ENCODE data around the gene KIAA1217.

Gene KIAA1217

GRCh38 chr10:24370877-24371276, 161.9 kb downstream of the KIAA1217 start:
- Histone ChIP-seq H3K9ac (ENCODE audit: low read length) (no peak overlapping the region), H3K27me3 (ENCODE audit: control insufficient read depth, insufficient read depth, low read length) (no peaks in the 10 kb centered on the region), H3K9me3 (ENCODE audit: control insufficient read depth, low read length) (no peaks in the 10 kb centered on the region), H3K36me3 (ENCODE audit: control insufficient read depth, insufficient read depth, low read length) (no peaks in the 10 kb centered on the region), H3K4me1 (ENCODE audit: control insufficient read depth, insufficient read depth, low read length) (no peaks in the 10 kb centered on the region), H3K4me3 (ENCODE audit: low read length) (no peak overlapping the region)

GRCh38 chr10:24371396-24371795, 162.5 kb downstream of the KIAA1217 start:
- no peak overlapping the region for H3K9ac ChIP-seq (ENCODE audit: low read length)
- H3K4me1 ChIP-seq (ENCODE audit: control insufficient read depth, insufficient read depth, low read length) = no peaks in the 10 kb centered on the region
- no peak overlapping the region for H3K4me3 ChIP-seq (ENCODE audit: low read length)
- H3K9me3 ChIP-seq (ENCODE audit: control insufficient read depth, low read length) = no peaks in the 10 kb centered on the region
- H3K36me3 ChIP-seq (ENCODE audit: control insufficient read depth, insufficient read depth, low read length) = no peaks in the 10 kb centered on the region
- H3K27me3 ChIP-seq (ENCODE audit: control insufficient read depth, insufficient read depth, low read length) = no peaks in the 10 kb centered on the region

- no peaks in the 10 kb centered on the region for H3K36me3 ChIP-seq (ENCODE audit: control insufficient read depth, insufficient read depth, low read length)
- H3K4me1 ChIP-seq (ENCODE audit: control insufficient read depth, insufficient read depth, low read length) = no peaks in the 10 kb centered on the region
- H3K4me3 ChIP-seq (ENCODE audit: low read length) = no peak overlapping the region
- H3K9me3 ChIP-seq (ENCODE audit: control insufficient read depth, low read length) = no peaks in the 10 kb centered on the region
- H3K9ac ChIP-seq (ENCODE audit: low read length) = no peak overlapping the region
- no peaks in the 10 kb centered on the region for H3K27me3 ChIP-seq (ENCODE audit: control insufficient read depth, insufficient read depth, low read length)
Measured at GRCh38 chr10:24374134-24374915, 165.4 kb downstream of the KIAA1217 start.

DNA sequence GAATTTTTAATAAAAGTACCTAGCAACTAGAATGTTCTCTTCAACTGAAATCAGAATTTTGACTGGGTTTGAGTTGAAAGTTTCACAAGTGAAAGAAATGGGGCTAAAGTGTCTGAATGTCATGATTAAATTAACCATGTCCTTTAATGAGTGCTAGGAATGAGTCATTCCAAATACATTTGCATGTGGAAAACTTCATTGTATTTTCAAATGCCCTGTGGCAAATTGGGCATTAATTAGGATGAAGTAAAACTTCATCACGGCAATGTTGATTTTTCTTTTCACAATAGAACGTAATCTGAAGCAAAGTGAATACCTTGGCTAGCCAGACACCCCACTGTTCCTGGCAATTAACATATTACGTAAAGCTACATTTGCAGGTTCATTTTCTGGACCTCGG, 166.6 kb downstream of the KIAA1217 start:
- H3K9me3 ChIP-seq (ENCODE audit: control insufficient read depth, low read length) = no peaks in the 10 kb centered on the region
- H3K4me3 ChIP-seq (ENCODE audit: low read length) = no peak overlapping the region
- H3K4me1 ChIP-seq (ENCODE audit: control insufficient read depth, insufficient read depth, low read length) = no peaks in the 10 kb centered on the region
- H3K27me3 ChIP-seq (ENCODE audit: control insufficient read depth, insufficient read depth, low read length) = no peaks in the 10 kb centered on the region
- no peaks in the 10 kb centered on the region for H3K36me3 ChIP-seq (ENCODE audit: control insufficient read depth, insufficient read depth, low read length)
- H3K9ac ChIP-seq (ENCODE audit: low read length) = no peak overlapping the region

GRCh38 chr10:24376731-24377130, 167.8 kb downstream of the KIAA1217 start:
- Histone ChIP-seq H3K36me3 (ENCODE audit: control insufficient read depth, insufficient read depth, low read length) (no peaks in the 10 kb centered on the region), H3K9ac (ENCODE audit: low read length) (no peak overlapping the region), H3K9me3 (ENCODE audit: control insufficient read depth, low read length) (no peaks in the 10 kb centered on the region), H3K27me3 (ENCODE audit: control insufficient read depth, insufficient read depth, low read length) (no peaks in the 10 kb centered on the region), H3K4me3 (ENCODE audit: low read length) (no peak overlapping the region), H3K4me1 (ENCODE audit: control insufficient read depth, insufficient read depth, low read length) (no peaks in the 10 kb centered on the region)

- H3K4me1 ChIP-seq (ENCODE audit: control insufficient read depth, insufficient read depth, low read length) = peaks cover 10% of the 10 kb centered on the region
- no peaks in the 10 kb centered on the region for H3K27me3 ChIP-seq (ENCODE audit: control insufficient read depth, insufficient read depth, low read length)
- H3K36me3 ChIP-seq (ENCODE audit: control insufficient read depth, insufficient read depth, low read length) = no peaks in the 10 kb centered on the region
Measured at GRCh38 chr10:24378126-24378920, 169.4 kb downstream of the KIAA1217 start.

DNA sequence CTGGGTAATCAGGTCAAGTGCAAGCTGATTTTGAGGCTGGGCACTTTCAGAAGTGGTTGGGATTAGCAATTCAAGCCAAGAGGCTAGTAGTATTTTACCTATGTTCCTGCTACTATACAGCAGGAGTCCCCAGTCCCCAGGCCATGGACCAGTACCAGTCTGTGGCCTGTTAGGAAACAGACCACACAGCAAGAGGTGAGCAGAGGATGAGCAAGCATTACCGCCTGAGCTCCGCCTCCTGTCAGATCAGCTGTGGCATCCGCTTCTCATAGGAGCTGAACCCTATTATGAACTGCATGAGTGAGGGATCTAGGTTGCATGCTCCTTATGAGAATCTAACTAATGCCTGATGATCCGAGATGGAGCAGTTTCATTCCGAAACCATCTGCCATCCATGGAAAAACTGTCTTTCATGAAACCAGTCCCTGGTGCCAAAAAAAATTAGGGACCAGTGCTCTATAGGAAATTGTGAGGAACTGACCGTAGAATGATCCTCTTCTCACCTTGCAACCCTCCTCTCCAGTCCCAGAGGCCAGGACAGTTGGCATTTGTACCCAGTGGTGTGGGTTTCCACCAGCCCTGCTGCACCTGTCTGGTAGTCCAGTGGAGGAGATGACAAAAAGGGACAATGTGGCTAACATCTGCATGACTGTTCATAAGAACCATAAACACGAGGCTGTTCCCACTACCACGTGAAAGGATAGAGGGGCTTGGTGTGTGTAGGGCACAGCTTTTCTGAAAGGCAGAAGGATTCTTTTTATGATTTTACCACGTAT, 172.5 kb downstream of the KIAA1217 start:
- Histone ChIP-seq H3K9me3 (ENCODE audit: control insufficient read depth, low read length) (no peaks in the 10 kb centered on the region), H3K4me3 (ENCODE audit: low read length) (no peak overlapping the region), H3K4me1 (ENCODE audit: control insufficient read depth, insufficient read depth, low read length) (peaks cover 26% of the 10 kb centered on the region)

More at GRCh38 chr10:24378126-24378920, 169.4 kb downstream of the KIAA1217 start:
- Histone ChIP-seq H3K4me3 (ENCODE audit: low read length) (no peak overlapping the region), H3K9me3 (ENCODE audit: control insufficient read depth, low read length) (no peaks in the 10 kb centered on the region), H3K9ac (ENCODE audit: low read length) (no peak overlapping the region)

GRCh38 chr10:24382045-24382444, 173.1 kb downstream of the KIAA1217 start:
- no peak overlapping the region for H3K4me3 ChIP-seq (ENCODE audit: low read length)
- no peaks in the 10 kb centered on the region for H3K36me3 ChIP-seq (ENCODE audit: control insufficient read depth, insufficient read depth, low read length)
- H3K9ac ChIP-seq (ENCODE audit: low read length) = no peak overlapping the region
- H3K9me3 ChIP-seq (ENCODE audit: control insufficient read depth, low read length) = no peaks in the 10 kb centered on the region
- no peaks in the 10 kb centered on the region for H3K27me3 ChIP-seq (ENCODE audit: control insufficient read depth, insufficient read depth, low read length)
- H3K4me1 ChIP-seq (ENCODE audit: control insufficient read depth, insufficient read depth, low read length) = peaks cover 26% of the 10 kb centered on the region

More for the DNA sequence above, 172.5 kb downstream of the KIAA1217 start:
- H3K27me3 ChIP-seq (ENCODE audit: control insufficient read depth, insufficient read depth, low read length) = no peaks in the 10 kb centered on the region
- no peaks in the 10 kb centered on the region for H3K36me3 ChIP-seq (ENCODE audit: control insufficient read depth, insufficient read depth, low read length)
- H3K9ac ChIP-seq (ENCODE audit: low read length) = no peak overlapping the region

- no peaks in the 10 kb centered on the region for H3K27me3 ChIP-seq (ENCODE audit: control insufficient read depth, insufficient read depth, low read length)
- H3K36me3 ChIP-seq (ENCODE audit: control insufficient read depth, insufficient read depth, low read length) = no peaks in the 10 kb centered on the region
- no peaks in the 10 kb centered on the region for H3K9me3 ChIP-seq (ENCODE audit: control insufficient read depth, low read length)
- peaks cover 26% of the 10 kb centered on the region for H3K4me1 ChIP-seq (ENCODE audit: control insufficient read depth, insufficient read depth, low read length)
- H3K4me3 ChIP-seq (ENCODE audit: low read length) = no peak overlapping the region
- H3K9ac ChIP-seq (ENCODE audit: low read length) = peak overlapping the region; percentile 48
Measured at GRCh38 chr10:24382596-24382978, 173.6 kb downstream of the KIAA1217 start.

DNA sequence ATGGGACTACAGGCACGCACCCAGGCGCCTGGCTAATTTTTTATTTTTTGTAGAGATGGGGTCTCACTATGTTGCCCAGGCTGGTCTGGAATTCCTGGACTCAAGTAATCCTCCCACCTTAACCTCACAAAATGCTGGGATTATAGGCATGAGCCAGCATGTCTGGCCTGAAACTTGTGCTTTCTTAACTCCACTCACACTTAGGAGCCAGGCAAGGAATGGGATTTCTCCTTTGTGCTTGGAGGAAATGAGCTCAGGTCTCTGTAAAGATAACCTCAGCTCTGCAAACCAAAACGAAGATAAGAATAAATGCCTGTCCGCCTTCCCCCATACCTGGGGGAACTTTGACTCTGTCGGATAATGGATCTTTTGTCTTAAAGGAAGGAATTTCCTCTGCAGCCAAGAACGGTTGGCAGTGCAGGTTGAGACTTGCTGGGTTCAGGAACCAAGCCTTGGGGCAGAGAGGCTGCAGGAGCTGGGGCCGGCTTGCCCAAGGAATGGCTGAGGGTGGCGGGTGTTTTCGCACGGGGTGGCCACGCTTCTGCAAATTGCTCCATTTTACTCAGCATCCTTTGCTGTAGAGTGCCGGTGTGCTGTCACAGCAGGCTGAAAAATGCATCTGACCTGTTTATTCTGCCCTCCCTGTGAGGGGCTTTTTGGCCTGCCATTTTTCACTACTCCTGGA, 174.2 kb downstream of the KIAA1217 start:
- Histone ChIP-seq H3K9ac (ENCODE audit: low read length) (peak overlapping the region; percentile 48), H3K4me3 (ENCODE audit: low read length) (no peak overlapping the region), H3K27me3 (ENCODE audit: control insufficient read depth, insufficient read depth, low read length) (no peaks in the 10 kb centered on the region), H3K36me3 (ENCODE audit: control insufficient read depth, insufficient read depth, low read length) (no peaks in the 10 kb centered on the region), H3K4me1 (ENCODE audit: control insufficient read depth, insufficient read depth, low read length) (peaks cover 26% of the 10 kb centered on the region), H3K9me3 (ENCODE audit: control insufficient read depth, low read length) (no peaks in the 10 kb centered on the region)

DNA sequence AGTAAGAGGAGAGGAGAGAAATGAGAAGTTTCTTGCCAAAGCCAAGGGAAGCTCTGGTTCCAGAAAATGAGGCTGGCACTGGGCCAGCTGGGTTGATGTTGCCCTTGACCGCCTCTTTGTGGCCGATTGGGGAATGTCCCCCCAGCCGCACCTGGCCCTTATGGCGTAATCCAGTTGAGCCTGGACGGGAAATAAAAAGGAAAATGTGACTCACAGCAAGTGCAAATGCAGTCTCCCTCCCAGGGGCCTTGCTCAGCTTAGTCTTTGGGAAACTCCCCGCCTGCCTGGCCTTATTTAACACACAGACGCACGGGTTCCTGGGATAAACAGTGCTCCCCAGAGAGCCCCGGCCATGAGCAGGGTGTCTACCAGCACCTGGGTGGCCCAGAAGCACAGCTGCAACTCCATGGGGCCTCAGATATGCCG, 174.8 kb downstream of the KIAA1217 start:
- H3K9ac ChIP-seq (ENCODE audit: low read length) = peak overlapping the region; percentile 66
- H3K4me3 ChIP-seq (ENCODE audit: low read length) = no peak overlapping the region

More for the DNA sequence above, 174.8 kb downstream of the KIAA1217 start:
- Histone ChIP-seq H3K9me3 (ENCODE audit: control insufficient read depth, low read length) (no peaks in the 10 kb centered on the region), H3K36me3 (ENCODE audit: control insufficient read depth, insufficient read depth, low read length) (no peaks in the 10 kb centered on the region), H3K27me3 (ENCODE audit: control insufficient read depth, insufficient read depth, low read length) (no peaks in the 10 kb centered on the region), H3K4me1 (ENCODE audit: control insufficient read depth, insufficient read depth, low read length) (peaks cover 26% of the 10 kb centered on the region)

Measured in mucosa of stomach (tissue), 1 donor.